HS-5 (cell line): ENCODE results near the gene CRISP2.
"Not testable (repeated sequence)": the region's sequence is repeated elsewhere in the genome, so short reads cannot be mapped to it uniquely, and the experiment has no call there.

Experiments used
- DNase-seq: peaks from one replicate; pipeline ENCODE4 v3.0.0-alpha.2; 2012; ENCODE audit warnings: low read depth

CRISP2 gene, protein sequence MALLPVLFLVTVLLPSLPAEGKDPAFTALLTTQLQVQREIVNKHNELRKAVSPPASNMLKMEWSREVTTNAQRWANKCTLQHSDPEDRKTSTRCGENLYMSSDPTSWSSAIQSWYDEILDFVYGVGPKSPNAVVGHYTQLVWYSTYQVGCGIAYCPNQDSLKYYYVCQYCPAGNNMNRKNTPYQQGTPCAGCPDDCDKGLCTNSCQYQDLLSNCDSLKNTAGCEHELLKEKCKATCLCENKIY

DNA sequence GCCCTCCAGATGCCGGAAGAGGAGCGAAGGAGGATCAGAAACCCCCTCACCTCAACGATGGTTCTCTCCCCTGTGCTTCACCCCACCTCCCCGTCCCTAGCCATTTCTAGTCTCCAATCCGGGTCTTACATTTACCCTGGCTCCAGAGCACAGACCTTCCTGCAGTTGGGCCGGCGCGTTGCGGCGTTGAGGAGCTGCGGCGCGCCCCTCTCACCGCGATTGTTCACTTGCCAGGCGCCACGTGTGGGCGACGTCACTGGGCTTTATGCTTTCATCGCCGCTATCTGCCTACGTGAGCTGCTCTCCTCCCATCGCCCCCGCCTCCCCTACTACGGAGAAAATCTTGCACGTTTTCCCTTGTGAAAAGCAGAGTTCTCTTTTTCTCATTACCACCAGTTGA is at the start of gene CRISP2:
Gene CRISP2 (minus strand): TSS at position 198 of the 400 bp plus-strand sequence. CDS start 4,347 bp downstream, outside the sequence.
- no peak for DNase-seq

DNA sequence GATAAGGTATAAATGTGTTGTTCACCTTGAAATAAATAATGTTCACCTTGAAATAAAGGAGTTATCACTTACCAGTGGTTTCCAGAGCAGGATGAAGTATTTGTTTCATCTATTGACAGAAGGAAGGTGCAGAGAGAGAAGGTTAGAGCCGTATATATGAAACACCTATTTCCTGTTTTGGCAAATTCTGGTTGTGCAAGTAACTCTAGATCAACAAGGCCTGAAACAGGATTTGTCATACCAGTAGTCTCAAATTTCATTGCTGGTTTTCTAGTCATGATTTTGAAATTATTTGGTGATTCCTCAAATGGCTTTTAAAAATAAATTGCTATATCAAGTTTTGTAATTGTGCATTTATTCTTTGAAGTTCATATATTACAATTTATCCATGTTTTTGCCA is 30.9 kb upstream of the CRISP2 start, which contains the start of gene CRISP3:
Gene CRISP3 (minus strand): TSS at position 130 of the 400 bp plus-strand sequence. CDS start 21 bp downstream, at position 109.
- peak; percentile 3 for DNase-seq

DNA sequence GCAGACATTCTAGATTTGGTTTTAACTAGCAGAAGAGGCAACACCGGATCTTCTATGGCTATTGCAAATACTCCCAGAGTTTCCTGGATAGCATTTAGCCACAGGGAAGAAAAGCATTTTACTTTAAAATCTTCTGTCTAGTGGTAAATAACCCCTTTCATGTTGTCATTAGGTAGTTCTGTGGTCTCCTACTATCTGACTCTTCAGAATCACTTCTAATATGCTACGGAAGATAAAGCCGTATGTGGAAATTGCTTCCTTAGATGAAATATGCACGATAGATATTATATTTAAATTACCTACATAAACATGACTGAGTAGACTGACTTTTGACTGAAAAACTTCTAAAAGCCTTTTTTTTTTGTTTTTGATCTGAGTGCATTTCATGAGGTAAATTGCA is 30.1 kb upstream of the CRISP2 start:
- no peak for DNase-seq

DNA sequence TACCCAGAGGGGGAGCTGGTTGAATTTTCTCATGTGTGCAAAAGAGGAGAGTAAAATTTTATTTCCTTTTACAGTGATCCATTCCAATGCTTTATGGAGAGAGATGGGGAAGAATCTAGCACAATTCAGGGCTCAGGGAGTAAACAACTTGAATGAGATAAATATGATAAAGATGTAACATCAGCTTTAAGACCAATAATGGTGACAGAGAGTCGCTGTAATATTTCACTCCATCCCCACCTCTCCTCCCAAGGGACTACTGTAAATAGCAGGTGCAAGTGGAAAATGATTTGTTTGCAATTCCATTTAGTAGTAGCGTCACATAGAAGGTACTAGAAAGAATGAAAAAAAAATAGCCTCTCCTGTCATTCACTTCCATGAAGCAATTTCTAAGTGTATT is 26.1 kb upstream of the CRISP2 start:
- no peak for DNase-seq

DNA sequence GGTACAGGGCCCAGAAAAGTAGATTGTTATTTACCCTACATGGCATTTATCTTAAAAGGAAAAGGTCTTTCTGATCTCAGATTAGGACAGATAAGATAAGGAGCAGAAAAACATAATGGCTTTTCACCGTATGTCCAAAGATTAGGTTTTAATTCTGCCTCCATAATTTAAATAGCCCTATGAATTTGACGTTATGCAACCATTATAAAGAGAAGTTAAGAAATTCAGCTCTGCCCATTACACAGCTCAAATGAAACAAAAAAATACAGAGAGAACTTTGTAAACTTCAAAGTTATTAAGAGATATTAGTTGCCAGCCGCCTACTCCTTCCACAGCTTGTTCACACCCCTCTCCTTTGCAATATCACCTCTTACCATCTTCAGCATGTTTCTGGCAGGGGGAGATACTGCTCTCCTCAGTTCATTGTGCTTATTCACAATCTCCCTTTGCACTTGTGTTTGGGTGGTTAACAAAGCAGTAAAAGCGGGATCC is 22.7 kb upstream of the CRISP2 start:
- no peak for DNase-seq

DNA sequence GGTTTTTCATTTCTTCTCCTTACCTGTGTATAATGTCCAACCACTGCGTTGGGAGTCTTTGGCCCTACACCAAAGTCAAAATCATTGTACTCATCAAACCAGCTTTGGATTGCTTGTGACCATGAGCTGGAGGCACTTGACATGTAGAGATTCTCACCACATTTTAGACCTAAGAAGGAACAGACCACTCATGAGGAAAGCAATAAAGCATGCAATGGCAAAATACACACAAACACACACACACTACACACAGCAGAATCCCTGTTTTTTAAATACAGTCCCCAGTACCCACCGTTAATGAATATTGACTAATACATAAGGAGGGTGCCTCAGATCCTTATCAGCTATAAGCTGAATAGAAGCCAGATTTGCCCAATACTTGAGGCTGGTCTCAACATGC is 20.3 kb upstream of the CRISP2 start:
- no peak for DNase-seq

DNA sequence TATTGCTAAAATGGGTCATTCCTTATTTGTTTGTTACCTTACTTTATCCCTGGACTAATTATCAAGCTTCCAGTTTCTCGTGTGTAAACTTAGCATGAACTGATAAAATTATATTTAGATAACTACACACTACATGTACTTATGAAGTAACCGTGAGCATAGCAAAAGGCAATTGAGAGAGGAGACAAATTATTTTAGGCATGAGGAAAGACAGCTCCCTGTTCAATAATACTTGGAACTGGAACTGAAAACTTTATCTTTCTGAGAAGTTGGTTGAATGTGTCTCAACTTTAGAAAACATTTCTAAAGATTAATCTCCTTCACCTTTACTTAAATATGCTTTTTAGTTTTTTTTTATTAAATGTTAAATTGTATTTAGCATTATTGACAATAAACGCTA is 19.4 kb upstream of the CRISP2 start:
- no peak for DNase-seq

DNA sequence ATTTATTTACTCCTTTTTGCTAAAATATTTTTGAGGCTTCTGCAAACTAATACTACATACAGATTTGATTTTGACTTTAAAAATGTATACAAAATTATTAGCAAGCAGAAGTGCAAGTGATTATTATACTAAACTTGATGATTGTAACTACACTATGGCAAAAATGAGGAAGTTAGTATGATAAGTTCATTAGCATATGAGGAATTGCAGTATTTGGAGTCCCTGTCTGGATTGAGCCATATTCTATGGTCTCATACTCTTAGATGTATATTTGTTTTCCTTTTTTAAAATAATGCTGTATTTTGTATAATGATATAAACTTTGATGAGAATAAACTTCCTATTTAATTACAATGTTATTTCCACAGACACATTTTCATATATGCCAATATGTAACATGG is 16.9 kb upstream of the CRISP2 start:
- no peak for DNase-seq

DNA sequence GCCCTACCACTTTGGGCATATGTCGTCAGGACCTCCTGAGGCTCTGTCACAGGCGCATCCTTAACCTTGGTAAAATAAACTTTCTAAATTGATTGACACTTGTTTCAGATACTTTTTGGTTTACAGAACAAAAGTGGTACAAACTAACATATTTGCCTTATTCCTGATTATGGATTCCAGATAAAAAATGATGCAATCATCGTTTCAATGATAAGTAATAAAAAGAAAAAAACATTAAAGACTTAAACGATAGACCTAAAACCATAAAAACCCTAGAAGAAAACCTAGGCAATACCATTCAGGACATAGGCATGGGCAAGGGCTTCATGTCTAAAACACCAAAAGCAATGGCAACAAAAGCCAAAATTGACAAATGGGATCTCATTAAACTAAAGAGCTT is 10.6 kb upstream of the CRISP2 start:
- DNase-seq, result not testable (repeated sequence)

DNA sequence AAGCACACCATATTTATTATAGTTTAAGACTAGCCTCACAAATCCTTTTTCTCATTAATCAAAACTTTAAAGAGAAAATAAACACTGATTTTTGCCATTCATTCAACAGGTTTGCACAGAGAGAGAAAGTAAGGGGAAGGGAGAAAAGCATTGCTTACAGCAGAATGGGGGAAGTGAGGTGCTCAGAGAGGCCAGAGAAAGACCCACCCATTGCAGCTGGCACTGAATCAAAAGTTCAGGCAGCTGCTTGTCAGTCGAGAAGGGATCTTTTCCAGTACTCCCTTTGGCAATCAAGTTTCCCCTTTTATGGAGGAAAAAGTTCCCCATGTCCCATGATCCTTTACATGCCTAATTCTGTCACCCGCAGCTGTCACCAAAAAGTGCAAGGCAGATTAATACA is 8.0 kb upstream of the CRISP2 start:
- DNase-seq, result no peak

DNA sequence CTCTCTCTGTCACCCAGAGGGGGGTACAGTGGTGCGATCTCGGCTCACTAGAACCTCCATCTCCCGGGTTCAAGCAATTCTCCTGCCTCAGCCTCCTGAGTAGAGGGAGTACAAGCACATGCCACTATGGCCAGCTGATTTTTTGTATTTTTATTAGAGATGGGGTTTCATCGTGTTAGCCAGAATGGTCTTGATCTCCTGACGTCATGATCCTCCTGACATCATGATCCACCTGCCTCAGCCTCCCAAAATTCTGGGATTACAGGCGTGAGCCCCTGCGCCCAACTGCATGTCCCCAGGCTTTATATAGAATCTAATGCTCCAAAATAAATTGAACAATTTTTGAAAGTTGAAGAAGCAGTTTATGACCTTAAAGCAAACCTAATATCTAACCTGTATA is 7.0 kb upstream of the CRISP2 start:
- no peak for DNase-seq

DNA sequence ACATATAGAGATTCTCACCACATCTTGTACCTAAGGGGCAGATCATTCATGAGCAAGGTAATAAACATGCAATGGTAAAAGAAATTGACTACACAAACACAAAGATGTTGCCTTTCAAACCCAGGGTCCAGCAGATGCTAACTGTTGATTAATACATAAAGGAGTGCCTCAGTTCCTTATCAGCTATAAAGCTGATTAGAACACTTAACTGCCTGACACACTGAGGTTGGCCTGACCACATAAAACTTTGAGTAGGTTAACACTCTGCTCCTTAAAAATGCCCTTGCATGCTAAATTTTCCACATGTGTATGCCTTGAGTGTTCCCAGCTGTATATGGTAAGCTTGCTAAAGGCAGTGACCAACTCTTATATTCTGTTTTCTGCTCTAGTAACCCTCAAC is 14.9 kb downstream of the CRISP2 start:
- no peak for DNase-seq

DNA sequence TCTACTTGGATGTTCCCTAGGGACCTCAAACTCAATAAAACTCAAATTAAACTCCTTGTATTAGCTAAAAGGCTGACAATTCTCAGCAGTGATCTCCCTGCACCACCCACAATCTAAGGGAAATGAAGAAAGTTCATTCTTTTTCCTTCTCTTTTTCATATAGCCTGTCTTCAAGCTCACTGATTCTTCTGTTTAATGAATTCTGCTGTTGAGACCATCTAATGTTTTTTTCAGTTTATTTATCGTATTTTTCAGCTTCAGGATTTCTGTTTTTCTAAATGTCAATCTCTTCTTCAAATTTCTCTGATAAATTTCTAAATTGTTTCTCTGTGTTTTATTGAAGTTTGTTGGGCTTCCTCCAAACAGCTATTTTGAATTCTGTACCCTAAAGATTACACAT is 19.8 kb downstream of the CRISP2 start:
- DNase-seq, result no peak

DNA sequence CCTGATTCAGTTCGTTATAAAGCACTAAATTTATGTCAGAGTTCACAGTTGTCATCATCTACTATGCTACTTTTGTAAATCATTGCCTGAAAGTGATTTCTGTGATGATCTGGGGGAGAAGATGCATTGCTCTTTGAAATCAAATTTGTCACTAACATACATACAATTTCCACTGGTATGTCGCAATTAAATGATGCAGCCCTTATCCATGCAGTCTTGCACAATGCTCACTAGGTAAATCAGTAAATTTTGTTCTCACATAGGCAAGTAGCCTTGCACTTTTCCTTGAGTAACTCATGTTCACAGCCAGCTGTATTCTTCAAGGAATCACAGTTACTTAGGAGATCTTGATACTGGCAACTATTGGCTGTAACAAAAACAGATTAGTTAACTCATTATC is 20.8 kb downstream of the CRISP2 start:
- DNase-seq, result no peak

DNA sequence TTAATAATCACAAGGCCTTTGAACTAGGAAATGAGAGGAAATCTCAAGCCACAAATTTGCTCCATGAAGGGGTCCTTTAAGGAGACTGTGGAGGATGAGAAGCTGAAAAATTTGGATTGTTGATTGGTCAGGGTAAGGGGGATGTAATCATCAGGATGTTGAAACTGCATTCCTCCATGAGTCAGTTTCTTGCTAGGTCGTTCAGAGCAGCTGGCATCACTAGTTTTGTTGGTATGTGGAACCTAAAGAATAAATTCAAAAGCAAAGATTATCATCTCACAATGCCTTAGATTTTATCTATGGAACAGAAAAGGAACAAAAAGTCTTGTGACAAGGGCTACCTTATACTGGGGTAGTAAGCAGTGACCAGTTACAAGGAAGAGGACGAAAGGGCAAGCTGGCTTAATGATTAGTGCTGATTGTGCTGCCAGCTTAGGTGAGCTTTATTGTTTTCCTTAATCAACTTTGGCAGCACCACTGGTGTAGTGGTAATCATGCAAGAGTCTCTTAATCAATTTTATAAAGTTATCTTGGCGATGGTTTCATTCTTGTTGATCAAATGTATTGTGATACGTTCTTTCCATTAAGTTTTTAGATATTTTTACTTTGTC is 36.6 kb downstream of the CRISP2 start:
- peak; percentile 86 for DNase-seq

DNA sequence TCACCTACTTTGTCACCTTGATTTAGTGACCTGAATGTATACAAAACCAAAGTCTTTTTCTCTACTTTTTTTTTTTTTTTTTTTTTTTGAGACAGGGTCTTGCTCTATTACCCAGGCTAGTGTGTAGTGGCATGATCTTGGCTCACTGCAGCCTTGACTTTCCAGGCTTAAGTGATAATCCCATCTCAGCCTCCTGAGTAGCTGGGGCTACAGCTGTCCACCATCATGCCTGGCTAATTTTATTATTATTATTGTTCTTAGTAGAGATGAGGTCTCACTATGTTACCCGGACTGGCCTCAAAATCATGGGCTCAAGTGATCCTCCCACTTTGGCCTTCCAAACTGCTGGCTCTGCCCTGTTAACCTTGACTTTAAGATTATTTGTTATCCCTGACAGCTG is 37.5 kb downstream of the CRISP2 start:
- DNase-seq, result no peak

DNA sequence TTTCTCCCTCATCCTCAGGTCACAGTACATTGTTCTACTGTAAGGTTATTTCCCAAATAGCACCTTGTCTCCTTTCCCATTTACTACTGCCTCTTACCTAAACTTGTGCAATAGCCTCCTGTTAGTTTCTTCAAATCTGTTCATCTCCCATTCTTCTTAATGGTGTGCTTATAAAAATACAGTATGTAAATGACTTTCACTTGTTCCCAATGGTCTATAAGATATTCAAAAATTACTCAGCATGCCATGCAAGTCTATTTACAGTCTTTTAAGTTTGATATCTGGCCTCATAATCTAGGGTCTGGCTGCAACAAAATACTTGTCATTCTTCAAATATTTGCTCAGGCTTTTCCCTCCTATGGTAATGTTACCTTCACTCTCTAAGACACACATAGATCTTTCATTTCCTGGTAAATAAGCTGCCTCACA is 45.2 kb downstream of the CRISP2 start:
- no peak for DNase-seq

DNA sequence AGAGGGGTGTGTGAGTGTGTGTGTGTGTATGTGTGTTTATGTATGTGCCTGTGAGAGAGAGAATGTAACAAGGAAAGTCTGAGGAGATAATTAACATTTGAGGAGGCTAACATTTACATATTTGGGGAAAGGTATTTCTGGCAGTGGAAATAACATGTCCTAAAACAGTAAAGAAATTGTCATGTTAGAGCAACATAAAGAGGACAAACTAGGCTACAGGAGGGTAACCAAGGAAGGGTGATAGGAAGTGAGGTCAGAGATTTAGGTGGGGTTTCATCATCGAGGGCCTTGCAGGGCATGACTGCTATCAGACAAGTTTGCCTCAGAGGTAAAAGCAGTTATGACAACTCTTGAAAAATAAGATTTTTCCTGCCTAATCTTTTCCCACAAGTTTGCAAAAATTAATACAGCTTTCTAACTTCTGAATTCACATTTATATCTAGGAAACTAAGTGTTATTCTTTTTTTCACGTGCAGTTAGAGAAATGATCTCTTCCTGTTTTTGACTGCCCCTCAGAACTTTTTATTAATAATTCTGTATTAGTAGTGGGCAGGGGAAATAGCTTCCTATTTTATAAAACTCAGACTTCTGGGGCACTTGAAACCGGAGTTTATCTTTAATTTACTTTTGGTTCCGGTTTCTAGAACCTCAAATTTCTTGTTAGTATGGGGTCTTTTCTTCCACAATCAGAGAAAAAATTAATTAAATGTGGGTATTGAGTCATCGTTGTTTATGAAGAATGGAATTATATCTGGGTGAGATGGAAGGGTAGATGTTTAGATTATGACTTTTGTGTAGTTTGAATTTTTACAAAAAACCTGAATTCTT is 46.2 kb downstream of the CRISP2 start:
- no peak for DNase-seq

DNA sequence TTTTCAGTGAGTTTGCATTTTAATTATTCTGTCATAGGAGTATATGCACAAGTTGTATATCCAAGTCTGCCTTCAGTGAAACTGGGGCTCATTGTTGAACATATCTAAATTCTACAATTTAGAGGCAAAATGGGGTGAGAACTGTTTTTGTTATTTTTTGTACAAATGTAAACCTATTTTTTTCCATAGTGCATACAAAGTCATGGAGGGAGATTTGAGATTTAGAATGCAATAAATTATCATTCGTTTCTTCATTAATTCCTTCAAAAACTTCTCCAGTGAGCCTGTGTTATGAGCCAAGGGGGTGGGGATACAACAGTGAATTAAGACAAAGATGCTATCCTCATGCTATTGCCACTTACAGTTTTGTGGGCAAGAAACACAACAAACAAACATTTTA is 46.9 kb downstream of the CRISP2 start:
- no peak for DNase-seq

DNA sequence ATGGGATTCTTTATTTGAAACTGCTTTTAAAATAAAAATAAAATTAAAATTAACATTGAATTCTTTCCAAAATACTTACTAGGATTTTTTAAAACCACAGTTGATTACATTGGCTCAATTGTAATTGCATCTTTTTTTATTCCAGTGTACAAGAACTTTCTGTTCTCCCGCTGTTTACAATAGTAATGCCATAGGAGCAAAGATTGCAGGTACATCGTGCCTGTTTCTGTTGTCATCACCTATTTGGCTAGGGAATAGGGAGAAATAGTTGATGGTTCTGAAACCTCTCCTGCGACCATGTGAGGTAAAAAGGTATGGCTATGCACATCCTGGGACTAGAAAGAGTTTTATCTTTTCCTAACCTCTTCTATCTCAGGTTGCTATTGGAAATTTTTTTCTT is 48.5 kb downstream of the CRISP2 start:
- no peak for DNase-seq

DNA sequence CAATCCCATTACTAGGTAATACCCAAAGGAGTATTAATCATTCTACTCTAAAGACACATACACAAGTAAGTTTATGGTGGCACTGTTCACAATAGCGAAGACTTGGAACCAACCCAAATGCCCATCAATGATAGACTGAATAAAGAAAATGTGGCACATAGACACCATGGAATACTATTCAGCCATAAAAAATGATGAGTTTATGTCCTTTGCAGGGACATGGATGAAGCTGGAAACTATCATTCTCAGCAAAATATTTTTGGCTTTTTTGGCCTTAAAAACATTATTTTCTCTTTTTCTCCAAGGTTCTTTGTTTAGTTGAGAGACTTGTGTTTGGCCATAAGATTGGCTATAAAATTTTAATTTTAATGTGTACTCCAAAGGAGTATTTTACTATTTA is 49.3 kb downstream of the CRISP2 start:
- not testable (repeated sequence) for DNase-seq

DNA sequence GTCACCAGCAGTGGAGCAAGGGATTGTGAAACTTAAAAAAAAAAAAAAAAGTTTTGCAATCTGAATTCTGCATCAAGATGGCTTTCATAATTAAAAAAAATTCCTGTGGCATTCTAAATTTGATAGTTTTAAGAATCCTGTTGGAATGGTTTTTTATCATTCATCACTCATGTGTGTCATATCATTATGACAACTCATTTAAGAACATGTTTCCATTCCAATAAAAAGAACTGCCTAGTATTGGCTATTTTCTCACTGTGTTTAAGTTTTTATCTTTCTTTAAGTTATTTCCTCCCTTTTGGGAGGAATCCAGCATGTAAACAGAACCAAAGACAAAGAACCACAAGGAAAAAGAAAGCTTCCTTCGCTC is 50.5 kb downstream of the CRISP2 start:
- DNase-seq, result no peak
